ENCODE results near the gene EIF4EBP3.
"Not testable (repeated sequence)": the region's sequence is repeated elsewhere in the genome, so short reads cannot be mapped to it uniquely, and the experiment has no call there.

The EIF4EBP3 gene

DNA sequence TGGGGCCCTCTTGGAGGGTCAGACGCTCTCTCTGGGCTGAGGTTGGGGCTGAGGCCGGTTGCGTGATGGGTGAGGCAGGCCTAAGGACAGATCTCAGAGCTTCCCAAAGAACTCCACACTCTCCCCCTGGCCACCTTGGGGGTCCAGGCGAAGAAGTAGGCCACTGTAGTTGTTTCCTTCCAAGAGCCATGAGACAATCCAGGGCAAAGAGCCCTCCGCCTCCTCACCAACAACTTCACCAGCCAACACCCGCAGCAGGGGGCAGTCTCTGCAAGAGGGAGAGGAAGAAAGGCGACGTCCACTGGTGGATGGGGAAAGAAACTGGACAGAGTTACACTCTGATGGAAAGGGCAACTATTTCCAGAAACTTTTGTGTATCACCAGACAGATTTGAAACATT is 27.8 kb downstream of the EIF4EBP3 start:
- H3K4me1 Mint-ChIP-seq = peaks cover 2% of the 10 kb centered on the region in 2 donors
- peaks cover 7 to 14% of the 10 kb centered on the region in 2 donors for H3K36me3 Mint-ChIP-seq
- ATAC-seq (replicated peaks) = no peak
- no peaks in the 10 kb centered on the region for H3K9me3 Mint-ChIP-seq
- no peak for DNase-seq
- H3K27me3 Mint-ChIP-seq = no peaks in the 10 kb centered on the region
- H3K4me3 Mint-ChIP-seq = no peak overlapping the region
- H3K27ac Mint-ChIP-seq = no peak overlapping the region

DNA sequence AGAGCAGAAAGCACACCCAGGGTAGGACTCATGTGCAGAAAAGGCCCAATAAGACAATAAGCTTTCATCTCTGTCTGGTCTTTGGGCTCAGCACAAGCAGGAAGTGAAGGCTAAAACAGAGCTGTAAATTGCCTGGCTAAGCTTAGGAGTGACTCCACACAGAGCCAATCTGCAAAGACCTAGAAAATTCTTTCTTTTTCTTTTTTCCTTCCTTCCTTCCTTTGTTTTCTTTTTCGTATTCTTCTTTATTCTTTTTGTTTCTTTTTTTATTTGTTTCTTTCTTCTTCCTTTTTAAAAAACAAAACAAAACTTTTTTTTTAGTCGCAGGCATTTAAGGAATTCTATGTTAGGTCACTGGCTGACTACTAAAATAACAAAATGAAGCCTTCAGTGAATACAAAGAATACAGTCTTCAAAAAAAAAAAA is 29.3 kb downstream of the EIF4EBP3 start:
- no peaks in the 10 kb centered on the region for H3K9me3 Mint-ChIP-seq
- peaks cover 0 to 2% of the 10 kb centered on the region in 2 donors for H3K4me1 Mint-ChIP-seq
- H3K27ac Mint-ChIP-seq = no peak overlapping the region
- peaks cover 0 to 5% of the 10 kb centered on the region in 2 donors for H3K27me3 Mint-ChIP-seq
- no peak for DNase-seq
- H3K36me3 Mint-ChIP-seq = peaks cover 5 to 6% of the 10 kb centered on the region in 2 donors
- H3K4me3 Mint-ChIP-seq = no peak overlapping the region
- ATAC-seq (replicated peaks) = no peak

DNA sequence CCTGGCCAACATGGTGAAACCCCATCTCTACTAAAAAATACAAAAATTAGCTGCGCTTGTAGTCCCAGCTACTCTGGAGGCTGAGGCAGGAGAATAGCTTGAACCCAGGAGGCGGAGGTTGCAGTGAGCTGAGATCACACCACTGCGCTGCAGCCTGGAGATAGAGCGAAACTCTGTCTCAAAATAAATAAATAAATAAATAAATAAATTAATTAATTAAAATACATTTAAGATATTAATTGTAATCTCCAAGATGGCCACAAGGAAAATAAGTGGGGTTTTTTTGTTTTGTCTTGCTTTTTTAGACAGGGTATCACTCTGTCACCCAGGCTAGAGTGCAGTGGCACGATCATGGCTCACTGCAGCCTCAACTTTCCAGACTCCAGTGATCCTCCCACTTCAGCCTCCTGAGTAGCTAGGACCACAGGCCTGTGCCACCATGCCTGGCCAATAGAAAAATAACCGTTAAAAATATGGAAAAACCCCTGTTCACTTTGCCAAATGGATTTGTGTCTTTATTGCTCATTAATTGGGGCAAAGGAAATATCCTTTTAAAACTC is 31.8 kb downstream of the EIF4EBP3 start:
- not testable (repeated sequence) for ATAC-seq (replicated peaks); DNase-seq; H3K27ac Mint-ChIP-seq; H3K36me3 Mint-ChIP-seq; H3K4me1 Mint-ChIP-seq; H3K9me3 Mint-ChIP-seq; H3K4me3 Mint-ChIP-seq
- H3K27me3 Mint-ChIP-seq = peaks cover 10 to 14% of the 10 kb centered on the region in 2 donors

DNA sequence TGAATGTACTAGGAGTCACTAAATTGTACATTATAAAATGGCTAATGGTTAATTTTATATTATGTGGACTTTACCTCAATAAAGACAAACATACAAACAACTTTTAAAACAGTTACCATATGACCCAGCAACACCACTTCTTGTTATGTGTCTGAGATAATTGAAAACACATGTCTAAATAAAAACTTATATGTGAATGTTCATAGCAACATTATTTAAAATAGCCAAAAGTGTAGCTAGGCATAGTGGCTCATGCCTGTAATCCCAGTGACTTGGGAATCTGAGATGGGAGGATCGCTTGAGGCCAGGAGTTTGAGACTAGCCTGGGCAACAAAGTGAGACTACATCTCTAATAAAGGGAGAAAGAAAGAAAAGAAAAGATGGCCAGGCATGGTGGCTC is 40.0 kb downstream of the EIF4EBP3 start:
- Mint-ChIP-seq H3K4me3 (no peak overlapping the region), H3K4me1 (no peaks in the 10 kb centered on the region), H3K36me3 (peaks cover 0 to 9% of the 10 kb centered on the region in 2 donors), H3K27me3 (peaks cover 9 to 20% of the 10 kb centered on the region in 2 donors), H3K9me3 (peaks cover 4 to 6% of the 10 kb centered on the region in 2 donors), H3K27ac (no peak overlapping the region)
- DNase-seq (no peak), ATAC-seq (replicated peaks) (no peak)

DNA sequence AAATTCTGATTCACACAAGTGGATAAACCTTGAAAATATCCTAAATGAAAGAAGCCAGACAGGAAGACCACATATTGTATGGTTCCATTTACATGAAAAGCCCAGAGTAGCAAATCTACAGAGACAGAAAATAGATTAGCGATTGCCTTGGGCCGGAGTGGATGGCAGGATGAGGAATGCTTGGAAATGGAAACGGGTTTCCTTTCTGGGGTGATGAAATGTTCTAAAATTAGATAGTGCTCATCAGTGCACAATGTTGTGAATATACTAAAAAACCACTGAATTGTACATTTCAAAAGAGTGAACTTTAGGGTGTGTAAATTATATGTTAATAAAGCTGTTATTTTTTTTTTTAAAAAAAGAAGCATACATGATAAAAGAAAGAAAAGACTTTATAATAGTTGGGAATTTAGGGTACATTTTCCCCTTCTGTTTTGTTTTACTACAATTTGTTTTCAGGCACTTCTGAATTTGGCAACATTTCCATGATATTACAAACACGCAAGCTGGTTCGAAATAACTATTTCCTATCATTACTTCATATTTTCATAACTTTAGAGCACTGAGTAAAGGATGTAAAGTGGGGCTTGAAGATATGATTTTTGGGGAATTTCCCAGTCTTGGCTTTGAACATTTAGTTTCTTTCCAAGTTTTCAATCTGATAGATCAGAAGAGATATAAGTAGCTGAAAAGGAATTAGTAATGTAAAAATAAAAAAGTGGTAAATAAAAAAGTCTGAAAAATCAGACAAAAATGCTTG is 41.0 kb downstream of the EIF4EBP3 start:
- ATAC-seq (replicated peaks) (no peak), DNase-seq (no peak)
- Mint-ChIP-seq H3K36me3 (peaks cover 0 to 6% of the 10 kb centered on the region in 2 donors), H3K4me3 (no peak overlapping the region), H3K27ac (no peak overlapping the region), H3K27me3 (peaks cover 6 to 16% of the 10 kb centered on the region in 2 donors), H3K4me1 (no peaks in the 10 kb centered on the region), H3K9me3 (peaks cover 2 to 4% of the 10 kb centered on the region in 2 donors)

DNA sequence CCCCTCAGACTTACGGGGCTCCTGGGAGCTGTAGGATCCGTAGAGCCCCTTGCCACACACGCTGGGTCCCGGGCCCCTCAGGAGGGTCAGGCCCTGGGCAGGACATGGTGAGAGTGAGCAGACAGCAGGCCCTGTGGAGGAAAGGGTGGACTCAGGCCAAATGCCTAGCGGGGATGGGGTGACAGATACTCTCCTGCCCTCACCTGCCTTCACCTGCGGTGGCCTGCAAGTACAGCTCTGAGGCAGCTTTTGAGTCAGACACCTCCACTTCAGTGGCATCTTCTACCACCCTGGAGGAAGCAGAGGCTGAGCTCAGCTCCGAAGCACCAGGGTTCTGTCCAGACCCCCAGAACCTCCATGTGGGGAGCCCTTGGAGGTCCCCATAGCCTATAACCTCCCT is 43.4 kb downstream of the EIF4EBP3 start:
- Mint-ChIP-seq H3K4me1 (peaks cover 5 to 9% of the 10 kb centered on the region in 2 donors), H3K27me3 (peaks cover 13 to 29% of the 10 kb centered on the region in 2 donors), H3K4me3 (no peak overlapping the region), H3K27ac (no peak overlapping the region), H3K36me3 (no peaks in the 10 kb centered on the region), H3K9me3 (peaks cover 0 to 2% of the 10 kb centered on the region in 2 donors)
- no peak for DNase-seq
- no peak for ATAC-seq (replicated peaks)

DNA sequence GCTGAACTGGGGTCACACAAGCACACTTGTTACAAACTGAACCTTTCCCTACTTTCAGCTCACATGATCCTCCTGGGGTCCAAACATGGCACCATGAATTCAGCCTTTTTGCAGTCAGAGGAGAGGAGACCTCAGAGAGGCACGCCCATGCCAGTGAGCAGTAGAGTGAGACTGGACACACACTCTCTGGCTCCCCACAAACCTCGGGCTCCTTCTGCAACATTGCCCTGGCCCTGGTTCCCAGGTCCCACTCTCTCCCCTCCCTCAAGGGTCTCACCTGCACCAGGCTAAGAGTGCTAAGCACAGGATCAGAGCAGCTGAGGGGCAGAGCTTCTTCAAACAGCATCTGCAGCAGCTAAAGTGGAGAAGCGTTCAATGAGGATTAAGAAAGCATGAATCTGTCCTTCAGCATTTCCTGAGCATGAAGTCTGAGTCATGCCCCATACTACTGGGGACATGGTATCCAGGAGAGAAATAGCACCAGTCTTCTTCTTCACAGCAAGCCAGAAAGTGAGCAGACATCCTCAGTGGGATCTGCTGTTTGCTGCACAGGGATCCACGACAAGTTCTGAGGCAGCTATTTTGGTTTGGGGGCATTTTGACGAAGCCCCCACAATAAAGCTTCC is 44.4 kb downstream of the EIF4EBP3 start:
- Mint-ChIP-seq H3K27me3 (peaks cover 13 to 37% of the 10 kb centered on the region in 2 donors), H3K36me3 (no peaks in the 10 kb centered on the region), H3K27ac (no peak overlapping the region), H3K9me3 (peaks cover 0 to 2% of the 10 kb centered on the region in 2 donors), H3K4me3 (no peak overlapping the region), H3K4me1 (peaks cover 5 to 9% of the 10 kb centered on the region in 2 donors)
- DNase-seq = no peak
- ATAC-seq (replicated peaks) = no peak

DNA sequence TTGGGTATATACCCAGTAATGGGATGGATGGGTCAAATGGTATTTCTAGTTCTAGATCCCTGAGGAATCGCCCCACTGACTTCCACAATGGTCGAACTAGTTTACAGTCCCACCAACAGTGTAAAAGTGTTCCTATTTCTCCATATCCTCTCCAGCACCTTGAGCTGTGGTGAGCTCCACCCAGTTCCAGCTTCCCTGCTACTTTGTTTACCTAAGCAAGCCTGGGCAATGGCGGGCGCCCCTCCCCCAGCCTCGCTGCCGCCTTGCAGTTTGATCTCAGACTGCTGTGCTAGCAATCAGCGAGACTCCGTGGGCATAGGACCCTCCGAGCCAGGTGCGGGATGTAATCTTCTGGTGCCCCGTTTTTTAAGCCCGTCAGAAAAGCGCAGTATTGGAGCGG is 45.6 kb downstream of the EIF4EBP3 start:
- not testable (repeated sequence) for H3K4me1 Mint-ChIP-seq; DNase-seq; H3K36me3 Mint-ChIP-seq; H3K4me3 Mint-ChIP-seq; H3K9me3 Mint-ChIP-seq; ATAC-seq (replicated peaks); H3K27ac Mint-ChIP-seq
- peaks cover 13 to 37% of the 10 kb centered on the region in 2 donors for H3K27me3 Mint-ChIP-seq

DNA sequence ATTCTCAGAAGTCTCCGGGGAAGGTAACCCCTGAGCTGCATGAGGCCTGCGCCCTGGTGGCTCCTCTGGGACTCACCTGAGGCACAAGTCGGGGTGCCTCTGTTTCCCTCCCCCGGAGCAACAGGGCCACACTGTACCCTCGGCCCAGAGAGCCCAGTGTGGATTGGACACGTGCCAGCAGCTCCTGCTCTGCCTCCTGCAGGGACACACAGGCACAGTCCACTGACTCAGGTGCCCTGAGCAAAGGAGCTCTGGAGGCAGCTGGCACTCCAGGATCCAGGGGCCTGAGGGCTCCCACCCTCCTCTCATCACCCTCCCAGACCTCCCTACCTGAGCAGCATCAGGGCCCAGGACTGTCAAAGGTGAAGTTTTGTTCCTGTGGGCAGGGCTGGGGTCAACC is 46.7 kb downstream of the EIF4EBP3 start:
- Mint-ChIP-seq H3K27me3 (peaks cover 16 to 48% of the 10 kb centered on the region in 2 donors), H3K27ac (no peak overlapping the region), H3K4me3 (no peak overlapping the region), H3K4me1 (peaks cover 5 to 9% of the 10 kb centered on the region in 2 donors), H3K36me3 (no peaks in the 10 kb centered on the region), H3K9me3 (no peaks in the 10 kb centered on the region)
- ATAC-seq (replicated peaks) (no peak), DNase-seq (no peak)

DNA sequence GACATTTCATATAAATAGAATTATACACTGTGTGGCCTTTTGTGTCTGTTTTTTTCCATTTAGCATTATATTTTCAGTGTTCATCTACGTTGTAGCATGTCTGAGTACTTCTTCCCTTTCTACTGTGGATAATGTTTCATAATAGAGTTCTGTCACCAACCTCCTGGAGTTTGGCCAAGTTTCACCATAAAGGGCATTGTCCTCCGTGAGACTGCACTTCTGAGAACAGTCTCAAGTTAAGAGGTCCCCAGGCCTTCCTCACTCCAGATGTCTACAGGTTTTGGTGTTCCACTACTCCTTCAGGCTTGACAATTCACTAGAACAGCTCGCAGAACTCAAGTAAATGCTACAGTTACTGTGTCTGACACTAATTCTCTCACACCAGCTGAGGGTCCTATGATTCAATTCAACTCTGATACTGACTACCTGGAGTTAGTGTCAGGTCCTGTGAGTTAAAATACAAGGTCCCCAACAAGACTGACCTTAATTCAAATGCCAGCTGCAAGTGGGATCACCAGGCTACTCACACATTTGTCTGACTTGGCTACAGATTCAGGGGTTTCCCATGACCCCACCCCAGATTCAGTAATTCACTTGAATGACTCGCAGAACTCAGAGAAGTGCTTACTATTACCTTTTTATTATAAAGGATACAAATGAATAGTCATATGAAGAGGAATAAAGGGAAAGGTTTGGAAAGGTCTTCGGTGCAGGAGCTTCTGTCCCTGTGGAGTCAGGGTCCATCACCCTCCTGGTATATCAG is 48.3 kb downstream of the EIF4EBP3 start:
- Mint-ChIP-seq H3K4me1 (peaks cover 5 to 9% of the 10 kb centered on the region in 2 donors), H3K4me3 (no peak overlapping the region), H3K36me3 (no peaks in the 10 kb centered on the region), H3K27me3 (peaks cover 16 to 48% of the 10 kb centered on the region in 2 donors), H3K27ac (no peak overlapping the region), H3K9me3 (no peaks in the 10 kb centered on the region)
- no peak for DNase-seq
- ATAC-seq (replicated peaks) = peak; percentile 73

DNA sequence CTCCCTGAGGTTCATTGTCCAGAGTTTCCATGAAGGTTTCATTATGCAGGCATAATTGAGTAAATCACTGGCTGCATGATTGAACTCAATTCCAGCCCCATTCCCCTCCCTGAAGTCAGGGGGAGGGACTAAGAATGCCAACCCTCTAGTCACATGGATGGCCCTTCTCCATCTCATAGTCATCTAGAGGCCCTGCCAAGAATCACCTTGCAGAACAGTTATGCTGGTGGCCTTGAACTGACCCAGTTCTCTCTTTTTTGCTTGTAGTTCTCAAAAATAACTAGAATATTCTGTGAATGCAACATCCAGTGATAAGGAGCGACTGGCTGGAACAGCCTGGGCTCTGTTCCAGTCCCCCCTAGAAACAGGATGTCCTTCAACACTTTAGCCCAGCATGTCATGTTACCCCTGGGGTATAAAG is 48.9 kb downstream of the EIF4EBP3 start:
- ATAC-seq (replicated peaks) (no peak), DNase-seq (no peak)
- no peaks in the 10 kb centered on the region for H3K9me3 Mint-ChIP-seq
- H3K27me3 Mint-ChIP-seq = peaks cover 16 to 45% of the 10 kb centered on the region in 2 donors
- peaks cover 5 to 9% of the 10 kb centered on the region in 2 donors for H3K4me1 Mint-ChIP-seq
- no peak overlapping the region for H3K4me3 Mint-ChIP-seq
- H3K36me3 Mint-ChIP-seq = no peaks in the 10 kb centered on the region
- no peak overlapping the region for H3K27ac Mint-ChIP-seq

DNA sequence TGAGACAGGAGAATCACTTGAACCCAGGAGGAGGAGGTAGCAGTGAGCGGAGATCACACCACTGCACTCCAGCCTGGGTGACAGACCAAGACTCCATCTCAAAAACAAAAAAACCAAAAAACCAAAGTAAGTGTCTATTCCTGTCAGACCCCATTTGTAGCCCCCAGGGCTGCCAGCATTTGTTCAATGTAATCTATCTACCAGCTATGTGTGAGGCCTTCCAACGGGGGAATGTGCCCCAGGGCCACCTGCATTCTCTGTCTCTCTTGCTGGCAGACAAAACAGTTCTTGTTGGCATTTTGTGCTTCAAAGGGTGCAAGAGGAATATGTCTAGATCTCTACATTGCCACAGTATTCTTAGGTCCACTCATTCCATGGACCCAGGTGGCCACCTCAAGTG is 51.4 kb downstream of the EIF4EBP3 start:
- H3K4me3 Mint-ChIP-seq = no peak overlapping the region
- H3K27me3 Mint-ChIP-seq = peaks cover 16 to 31% of the 10 kb centered on the region in 2 donors
- H3K27ac Mint-ChIP-seq = no peak overlapping the region
- no peaks in the 10 kb centered on the region for H3K9me3 Mint-ChIP-seq
- no peaks in the 10 kb centered on the region for H3K36me3 Mint-ChIP-seq
- no peak for DNase-seq
- ATAC-seq (replicated peaks) = no peak
- peaks cover 5 to 9% of the 10 kb centered on the region in 2 donors for H3K4me1 Mint-ChIP-seq

Data from stimulated activated naive B cell treated with anti-CD40 and anti-IgM and Interleukin-4, amounts not matched to agents 10 μg/mL and 1 μg/mL and 100 μg/mL, for 72 hours (primary cell).